Large intestine (tissue), 3 donors: ENCODE results near the gene ZNF813. TPM values are rescaled to one million over a fixed set of nuclear protein-coding genes. Genes with fewer than 3 reads are reported as not detected.
A peak's percentile ranks its signal among the peaks of the same experiment; 100 is the strongest.

Experiments used
- DNase-seq, 2 donors: peaks; one replicate each; pipeline versions ENCODE4 v3.0.0 to v3.0.0-alpha.2; 2013
- H3K27ac ChIP-seq: one replicate; pipeline ENCODE4 v1.5.1; 2013; ENCODE audit warnings: low read length
- H3K27me3 ChIP-seq: 2 replicates; pipeline ENCODE4 v1.6.1; 2013; ENCODE audit warnings: low read length; ENCODE audit not compliant: control insufficient read depth, insufficient read depth
- H3K36me3 ChIP-seq: 2 replicates; pipeline ENCODE4 v1.6.1; 2013; ENCODE audit warnings: low read length; ENCODE audit not compliant: control insufficient read depth, insufficient read depth
- H3K4me1 ChIP-seq: one replicate; pipeline ENCODE4 v1.6.1; 2013; ENCODE audit warnings: low read length; ENCODE audit not compliant: control insufficient read depth, insufficient read depth
- H3K4me3 ChIP-seq: one replicate; pipeline ENCODE4 v1.5.1; 2013; ENCODE audit warnings: low read length
- H3K9me3 ChIP-seq: one replicate; pipeline ENCODE4 v1.6.1; 2013; ENCODE audit warnings: mild to moderate bottlenecking, low read depth, low read length, moderate library complexity; ENCODE audit not compliant: control insufficient read depth
- WGBS: methylation state at CpG from one replicate; pipeline ENCODE4 v1.1.5; 2013; ENCODE audit warnings: low lambda C conversion rate; ENCODE audit not compliant: insufficient coverage; 5-methylcytosine and 5-hydroxymethylcytosine counted together
- polyA plus RNA-seq: library from polyadenylated mRNA; unstranded; fragments of 120-200 nt; gene quantifications from one replicate; pipeline ENCODE4 v1.2.1, GENCODE V29; 2013

The ZNF813 gene
- polyA plus RNA-seq, 1 donor: 6.0 TPM

DNA sequence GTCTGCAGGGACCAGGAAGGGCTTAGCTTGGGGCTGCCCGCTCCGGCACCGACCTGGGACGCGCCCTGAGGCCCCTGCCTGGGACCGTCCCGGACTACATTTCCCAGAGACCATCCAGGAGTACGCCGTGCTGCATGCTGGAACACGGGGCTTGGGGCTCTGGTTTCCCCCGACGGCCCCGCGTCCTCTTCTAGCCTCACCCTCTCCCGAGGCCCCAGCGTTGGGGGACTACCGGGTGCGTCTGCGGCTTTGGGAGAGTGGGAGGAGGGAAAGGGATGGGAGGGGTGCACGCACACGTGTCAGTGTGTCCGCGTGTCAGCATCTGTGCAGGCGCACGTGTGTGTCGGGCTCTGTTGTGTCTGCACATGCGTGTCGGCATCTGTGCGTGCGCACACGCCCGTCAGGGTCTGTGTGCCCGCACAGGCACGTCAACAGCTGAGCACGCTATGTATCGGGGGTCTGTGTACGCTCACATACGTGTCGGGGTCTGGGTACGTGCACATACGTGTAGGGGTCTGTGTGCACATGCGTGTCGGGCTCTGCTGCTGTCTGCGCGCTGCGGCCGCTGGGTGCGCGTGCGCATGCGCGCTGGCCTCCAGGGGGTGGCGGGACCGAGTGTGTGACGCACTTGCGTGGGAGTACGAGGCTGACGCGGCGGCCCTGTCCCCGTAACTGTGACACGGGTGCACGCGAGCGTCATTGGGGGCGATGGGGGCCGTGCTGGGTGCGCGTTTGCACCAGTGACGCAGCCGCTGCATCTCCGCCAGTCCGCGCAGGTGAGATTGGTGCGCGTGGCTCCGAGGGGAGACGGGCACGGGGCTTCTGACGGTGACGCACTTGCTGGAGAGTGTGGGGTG lies 70.2 kb downstream of the ZNF813 start, which contains the start of gene ZNF331:
Gene ZNF331 (plus strand): TSS at position 625 of the 857 bp plus-strand sequence. CDS start 31,232 bp downstream, outside the sequence.
- H3K36me3 ChIP-seq: peaks cover 3% of the 10 kb centered on the region
- peak within 1 kb of the TSS; percentile 66 for H3K4me3 ChIP-seq
- DNase-seq: peak; percentile 79 to 88
- peaks cover 13% of the 10 kb centered on the region for H3K4me1 ChIP-seq
- WGBS: no CpG with 5 or more reads among the region's 81 CpGs
- peak within 1 kb of the TSS; percentile 86 for H3K27ac ChIP-seq
- no peaks in the 10 kb centered on the region for H3K27me3 ChIP-seq
- no peaks in the 10 kb centered on the region for H3K9me3 ChIP-seq

DNA sequence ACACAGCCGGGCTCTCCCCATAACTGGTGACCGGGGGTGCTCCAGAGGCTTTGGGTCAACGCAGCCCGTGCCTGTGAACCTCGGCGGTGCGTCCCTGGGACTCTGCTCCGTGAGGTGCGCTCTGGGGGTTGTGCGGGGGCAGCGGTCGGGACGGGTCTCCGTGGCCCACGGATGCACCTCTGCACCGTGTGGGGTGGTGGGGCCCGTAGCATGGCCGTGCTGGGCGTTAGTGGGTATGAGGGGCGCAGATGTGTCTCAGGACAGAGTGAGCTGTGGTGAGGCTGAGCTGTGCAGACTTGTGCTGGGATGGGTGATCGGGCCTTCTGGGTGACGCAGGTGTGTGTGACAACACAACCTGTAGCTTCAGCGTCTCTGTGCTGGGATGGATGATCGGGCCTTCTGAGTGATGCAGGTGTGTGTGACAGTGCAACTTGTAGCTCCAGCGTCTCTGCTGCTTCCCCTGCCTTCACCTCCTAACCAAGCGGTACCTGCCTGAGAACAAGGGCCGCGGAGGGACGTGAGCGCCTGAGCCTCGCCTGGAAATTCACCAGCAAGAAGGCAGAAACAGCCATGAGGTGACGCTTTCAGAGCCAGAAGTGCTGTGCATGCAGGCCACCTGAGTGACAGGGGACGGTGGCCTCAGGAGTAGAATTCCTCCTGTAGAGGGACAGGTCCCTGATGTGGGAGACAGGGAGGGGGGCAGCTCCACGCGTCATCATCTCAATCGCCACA lies 71.0 kb downstream of the ZNF813 start:
- 40% methylated on average over 1 of the region's 36 CpGs for WGBS
- Histone ChIP-seq H3K4me1 (peaks cover 13% of the 10 kb centered on the region), H3K9me3 (no peaks in the 10 kb centered on the region), H3K36me3 (peaks cover 3% of the 10 kb centered on the region), H3K27me3 (no peaks in the 10 kb centered on the region), H3K4me3 (peak overlapping the region; percentile 66), H3K27ac (peak overlapping the region; percentile 86)
- DNase-seq: peak in 1 of 2 donors; percentile 40

DNA sequence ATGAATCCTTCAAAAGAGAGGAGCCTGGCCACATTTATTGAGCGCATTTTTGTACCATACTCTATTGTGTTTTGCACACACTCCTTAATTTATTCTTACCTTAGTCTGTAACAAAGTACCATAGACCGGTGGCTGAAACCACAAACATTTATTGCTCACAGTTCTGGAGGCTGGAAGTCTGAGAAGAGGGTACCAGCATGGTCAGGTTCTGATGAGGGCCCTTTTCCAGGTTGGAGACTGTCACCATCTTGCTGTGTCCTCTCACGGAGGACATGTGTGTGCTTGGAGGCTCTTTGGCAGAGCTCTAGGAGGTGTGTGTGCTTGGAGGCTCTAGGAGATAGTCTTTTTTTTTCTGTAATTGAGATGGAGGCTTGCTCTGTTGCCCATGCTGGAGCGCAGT lies 72.6 kb downstream of the ZNF813 start:
- Histone ChIP-seq H3K36me3 (peaks cover 3% of the 10 kb centered on the region), H3K27ac (no peak overlapping the region), H3K27me3 (no peaks in the 10 kb centered on the region), H3K9me3 (no peaks in the 10 kb centered on the region), H3K4me3 (no peak overlapping the region), H3K4me1 (peaks cover 11% of the 10 kb centered on the region)
- no peak for DNase-seq
- no CpG with 5 or more reads among the region's 4 CpGs for WGBS

DNA sequence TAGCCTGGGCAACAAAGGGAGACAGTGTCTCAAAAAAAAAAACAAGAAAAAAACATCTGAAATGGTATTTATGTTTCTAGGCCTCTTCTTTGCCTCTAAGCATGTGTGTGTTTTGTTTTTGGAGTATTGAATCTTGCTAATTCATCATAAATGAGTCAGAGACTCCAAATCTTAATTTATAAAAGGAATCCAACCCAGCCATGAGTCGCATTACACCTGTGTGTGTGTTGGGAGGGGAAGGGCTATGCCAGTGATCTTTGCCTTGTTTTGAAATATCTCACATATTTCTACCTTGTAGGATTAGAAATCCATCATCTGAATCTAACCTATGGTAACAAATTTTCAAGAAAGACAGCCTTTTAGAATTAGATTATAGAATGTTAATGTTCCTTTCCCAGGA lies 74.4 kb downstream of the ZNF813 start:
- no peaks in the 10 kb centered on the region for H3K4me1 ChIP-seq
- no peaks in the 10 kb centered on the region for H3K9me3 ChIP-seq
- peaks cover 6% of the 10 kb centered on the region for H3K36me3 ChIP-seq
- no peak for DNase-seq
- no CpG with 5 or more reads among the region's 1 CpG for WGBS
- H3K4me3 ChIP-seq: no peak overlapping the region
- no peaks in the 10 kb centered on the region for H3K27me3 ChIP-seq
- H3K27ac ChIP-seq: no peak overlapping the region

DNA sequence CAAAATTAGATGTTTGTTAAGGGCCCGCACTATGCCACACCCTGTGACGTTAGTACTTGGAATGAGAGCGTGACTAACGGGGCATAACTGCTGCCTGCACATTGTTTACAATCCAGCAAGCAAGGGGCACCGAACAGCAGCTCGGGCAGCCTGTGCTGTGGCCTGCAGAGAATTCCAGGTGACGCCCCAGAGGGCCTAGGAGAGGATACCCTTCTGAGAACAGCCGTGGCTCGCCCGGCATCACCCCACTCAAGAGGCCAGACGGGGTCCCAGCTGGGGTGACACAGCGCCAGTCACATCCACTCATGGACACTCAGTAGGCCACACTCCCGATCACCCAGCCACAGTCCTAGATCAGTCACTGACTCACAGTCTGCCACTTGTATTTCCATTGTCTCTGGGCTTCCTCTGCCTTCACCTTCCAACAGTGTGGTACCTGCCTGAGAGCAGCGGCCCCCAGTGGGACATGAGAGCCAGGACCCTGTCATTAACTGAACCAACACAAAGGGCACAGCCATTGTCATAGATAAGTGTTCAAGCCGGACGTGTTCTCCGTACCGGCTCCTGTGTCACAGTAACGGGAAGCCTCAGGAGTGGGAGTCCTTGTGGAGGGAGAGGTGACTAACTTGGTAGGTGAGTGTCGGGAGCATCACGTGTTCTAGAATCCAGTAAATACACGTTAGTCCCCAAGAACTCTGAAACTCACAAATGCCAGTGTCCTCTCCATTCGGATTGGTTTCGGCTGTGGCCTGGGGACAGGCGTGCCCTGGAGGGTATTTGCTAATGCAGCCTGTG lies 77.9 kb downstream of the ZNF813 start:
- H3K4me3 ChIP-seq: no peak overlapping the region
- WGBS: no CpG with 5 or more reads among the region's 25 CpGs
- H3K36me3 ChIP-seq: peaks cover 3% of the 10 kb centered on the region
- H3K27me3 ChIP-seq: no peaks in the 10 kb centered on the region
- peak in 1 of 2 donors; percentile 14 for DNase-seq
- H3K9me3 ChIP-seq: no peaks in the 10 kb centered on the region
- H3K27ac ChIP-seq: no peak overlapping the region
- no peaks in the 10 kb centered on the region for H3K4me1 ChIP-seq

Other genes starting within 250 kb of the ZNF813 start
- 27.8 TPM for gene ZNF677, start 212.9 kb upstream of the ZNF813 start, polyA plus RNA-seq
- 0.03 TPM for gene VN1R2, start 209.4 kb upstream of the ZNF813 start, polyA plus RNA-seq
- not detected for gene VN1R4, start 200.0 kb upstream of the ZNF813 start, polyA plus RNA-seq
- gene ZNF845, start 134.0 kb upstream of the ZNF813 start, polyA plus RNA-seq: 6.5 TPM
- 15.4 TPM for gene ZNF525, start 102.0 kb upstream of the ZNF813 start, polyA plus RNA-seq
- 11.7 TPM for gene ZNF765, start 72.6 kb upstream of the ZNF813 start, polyA plus RNA-seq
- 15.6 TPM for gene ZNF761, start 35.7 kb upstream of the ZNF813 start, polyA plus RNA-seq
- gene ZNF331, start 70.4 kb downstream of the ZNF813 start, polyA plus RNA-seq: 17.1 TPM
- gene DPRX, start 164.3 kb downstream of the ZNF813 start, polyA plus RNA-seq: not detected